H1 (cell line): ENCODE measurements around the gene SLC38A10. TPM values are rescaled to one million over a fixed set of nuclear protein-coding genes. Genes with fewer than 3 reads are reported as not detected.

ENCODE experiments used
- CTCF ChIA-PET: fragments of 300-600 bp; sonication (Branson Sonifier 250); formaldehyde crosslinking; loops from one replicate; lab custom pipeline; 2021; ENCODE audit not compliant: partially characterized antibody; lab: Charles Lee
- POLR2A ChIA-PET: fragments of 300-600 bp; sonication (Branson Sonifier 250); formaldehyde crosslinking; loops from one replicate; lab custom pipeline; 2021; ENCODE audit warnings: inconsistent platforms; ENCODE audit not compliant: partially characterized antibody; lab: Charles Lee
- DNase-seq, 2 experiments: peaks; one replicate each; pipeline versions ENCODE4 v3.0.0 to v3.0.0-alpha.2; 2010 to 2022; ENCODE audit warnings: low spot score in 2 of 2, low read depth in 1 of 2, mixed read lengths in 1 of 2
- FAIRE-seq: peaks from 2 replicates; lab custom pipeline; 2011; peaks lifted over from hg19 to GRCh38; lab: Jason Lieb, UNC
- H2AFZ ChIP-seq: 2 replicates; pipeline ENCODE4 v1.8.1; 2012; ENCODE audit warnings: low read length, inconsistent platforms
- H2AK5ac ChIP-seq: 2 replicates; pipeline ENCODE4 v1.6.1; 2013; ENCODE audit warnings: low read depth, low read length
- H2BK120ac ChIP-seq: replicated peaks from 2 replicates; pipeline ENCODE3; 2013; ENCODE audit warnings: low read depth, low read length, inconsistent platforms
- H2BK12ac ChIP-seq: 2 replicates; pipeline ENCODE4 v1.6.1; 2013; ENCODE audit warnings: low read depth, low read length
- H2BK15ac ChIP-seq: 2 replicates; pipeline ENCODE4 v1.6.1; 2013; ENCODE audit warnings: low read length
- H2BK20ac ChIP-seq: 2 replicates; pipeline ENCODE4 v1.6.1; 2013; ENCODE audit warnings: low read length
- H2BK5ac ChIP-seq: 2 replicates; pipeline ENCODE4 v1.6.1; 2013; ENCODE audit warnings: low read depth, low read length
- H3K14ac ChIP-seq: 2 replicates; pipeline ENCODE4 v1.6.1; 2013; ENCODE audit warnings: inconsistent platforms; ENCODE audit not compliant: insufficient read length
- H3K18ac ChIP-seq: 2 replicates; pipeline ENCODE4 v1.6.1; 2013; ENCODE audit warnings: low read length; ENCODE audit errors: extremely low read depth
- H3K23ac ChIP-seq: 2 replicates; pipeline ENCODE4 v1.6.1; 2013; ENCODE audit warnings: inconsistent platforms; ENCODE audit not compliant: insufficient read length
- H3K23me2 ChIP-seq: 2 replicates; pipeline ENCODE4 v1.6.1; 2013; ENCODE audit warnings: low read depth, low read length
- H3K27ac ChIP-seq: 2 replicates; pipeline ENCODE4 v1.6.1; 2011; ENCODE audit warnings: low read depth, low read length, inconsistent platforms
- H3K27me3 ChIP-seq, 4 experiments: replicated peaks in 1 of 4; 1 replicate in 1 of 4; 2 replicates in 3 of 4; pipeline versions ENCODE4 v1.6.1 to v1.8.1; 2011 to 2013; ENCODE audit warnings: low read length in 3 of 4, mild to moderate bottlenecking in 3 of 4, inconsistent platforms in 2 of 4, mixed read lengths in 2 of 4, moderate library complexity in 1 of 4; ENCODE audit not compliant: control insufficient read depth in 3 of 4, insufficient read depth in 3 of 4; ENCODE audit errors: extremely low read depth in 1 of 4
- H3K36me3 ChIP-seq, 4 experiments: 2 replicates each; pipeline versions ENCODE4 v1.6.1 to v1.8.1; 2011 to 2013; ENCODE audit warnings: mild to moderate bottlenecking in 4 of 4, low read length in 3 of 4, moderate library complexity in 2 of 4, control low read depth in 1 of 4, inconsistent platforms in 1 of 4; ENCODE audit not compliant: insufficient read depth in 4 of 4, control insufficient read depth in 2 of 4
- H3K4ac ChIP-seq: replicated peaks from 2 replicates; pipeline ENCODE3; 2013; ENCODE audit warnings: low read length, low read depth, mixed read lengths, inconsistent platforms; ENCODE audit not compliant: insufficient read length
- H3K4me1 ChIP-seq, 4 experiments: replicated peaks in 1 of 4; 1 replicate in 1 of 4; 2 replicates in 3 of 4; pipeline versions ENCODE4 v1.6.1 to v1.8.1; 2011 to 2013; ENCODE audit warnings: low read length in 3 of 4, inconsistent platforms in 2 of 4, mixed read lengths in 1 of 4; ENCODE audit not compliant: insufficient read depth in 4 of 4, control insufficient read depth in 3 of 4
- H3K4me2 ChIP-seq, 2 experiments: 2 replicates each; pipeline versions ENCODE4 v1.6.1 to v1.8.1; 2011 to 2013; ENCODE audit warnings: low read depth in 2 of 2, low read length in 2 of 2, control low read depth in 1 of 2, inconsistent platforms in 1 of 2, mild to moderate bottlenecking in 1 of 2; ENCODE audit not compliant: insufficient read depth in 1 of 2
- H3K4me3 ChIP-seq, 4 experiments: fragments of 200-600, 300-600 bp in 1 of 4; sonication (generic), shearing (Covaris generic), sonication (Bioruptor Twin) in 1 of 4; 2 replicates each; pipeline versions ENCODE4 v1.5.1 to v1.8.1; 2011 to 2016; ENCODE audit warnings: low read length in 4 of 4, low read depth in 3 of 4, control low read depth in 2 of 4, inconsistent platforms in 2 of 4, mild to moderate bottlenecking in 2 of 4, mixed read lengths in 1 of 4, moderate library complexity in 1 of 4; ENCODE audit not compliant: insufficient read depth in 2 of 4; ENCODE audit errors: extremely low read depth in 1 of 4
- H3K56ac ChIP-seq: replicated peaks from 2 replicates; pipeline ENCODE3; 2013; ENCODE audit warnings: low read depth, mild to moderate bottlenecking, mixed read lengths, low read length, inconsistent platforms; ENCODE audit not compliant: insufficient read length
- H3K79me1 ChIP-seq: 2 replicates; pipeline ENCODE4 v1.6.1; 2013; ENCODE audit warnings: low read depth, low read length, control low read depth
- H3K79me2 ChIP-seq, 2 experiments: 2 replicates each; pipeline versions ENCODE4 v1.6.1 to v1.8.1; 2012 to 2013; ENCODE audit warnings: low read length in 2 of 2, mild to moderate bottlenecking in 2 of 2, inconsistent platforms in 1 of 2; ENCODE audit not compliant: insufficient read depth in 2 of 2, control insufficient read depth in 1 of 2
- H3K9ac ChIP-seq, 4 experiments: replicated peaks in 1 of 4; 1 replicate in 1 of 4; 2 replicates in 3 of 4; pipeline versions ENCODE4 v1.6.1 to v1.8.1; 2011 to 2013; ENCODE audit warnings: low read depth in 3 of 4, low read length in 3 of 4, control low read depth in 2 of 4, mild to moderate bottlenecking in 2 of 4, moderate library complexity in 2 of 4, inconsistent platforms in 1 of 4; ENCODE audit errors: extremely low read depth in 1 of 4
- H3K9me3 ChIP-seq, 2 experiments: 2 replicates each; pipeline versions ENCODE4 v1.6.1 to v1.8.1; 2012 to 2013; ENCODE audit warnings: mild to moderate bottlenecking in 2 of 2, moderate library complexity in 2 of 2, control low read depth in 1 of 2, inconsistent platforms in 1 of 2, low read depth in 1 of 2, low read length in 1 of 2, mixed read lengths in 1 of 2; ENCODE audit not compliant: insufficient read depth in 2 of 2
- H4K20me1 ChIP-seq, 2 experiments: replicated peaks in 1 of 2; 2 replicates each; pipeline versions ENCODE3 to v1.8.1; 2011 to 2013; ENCODE audit warnings: inconsistent platforms in 2 of 2, low read length in 2 of 2, mild to moderate bottlenecking in 1 of 2; ENCODE audit not compliant: insufficient read depth in 2 of 2, control insufficient read depth in 1 of 2
- H4K5ac ChIP-seq: 2 replicates; pipeline ENCODE4 v1.6.1; 2013; ENCODE audit warnings: low read length, low read depth, mixed read lengths, inconsistent platforms; ENCODE audit not compliant: insufficient read length
- H4K8ac ChIP-seq: 2 replicates; pipeline ENCODE4 v1.8.0; 2013; ENCODE audit warnings: mild to moderate bottlenecking, moderate library complexity, low read length, inconsistent platforms; ENCODE audit not compliant: insufficient read depth; ENCODE audit errors: extremely low read depth
- H4K91ac ChIP-seq: replicated peaks from 2 replicates; pipeline ENCODE3; 2013; ENCODE audit warnings: low read length, mixed read lengths, inconsistent platforms; ENCODE audit not compliant: insufficient read length
- CEBPB ChIP-seq: IDR thresholded peaks from 2 replicates; pipeline ENCODE4 v1.6.1; 2012; ENCODE audit warnings: low read depth, low read length
- EGR1 ChIP-seq: IDR thresholded peaks from 2 replicates; pipeline ENCODE4 v1.6.1; 2011; ENCODE audit warnings: low read depth, low read length, borderline replicate concordance
- EP300 ChIP-seq, 2 experiments: IDR thresholded peaks; 1 replicate in 1 of 2; 2 replicates in 1 of 2; pipeline ENCODE4 v1.6.1; 2011 to 2012; ENCODE audit warnings: low read depth in 2 of 2, low read length in 2 of 2, mild to moderate bottlenecking in 2 of 2, borderline replicate concordance in 1 of 2, inconsistent platforms in 1 of 2, moderate library complexity in 1 of 2
- HDAC6 ChIP-seq: IDR thresholded peaks from one replicate; pipeline ENCODE4 v1.7.1; 2012; ENCODE audit warnings: low read depth, mild to moderate bottlenecking, inconsistent platforms, low read length, moderate library complexity
- KDM5A ChIP-seq: fragments of 200-600 bp; IDR thresholded peaks from 2 replicates; pipeline ENCODE4 v1.7.1; 2012; ENCODE audit warnings: mild to moderate bottlenecking, low read length, inconsistent platforms, mixed read lengths
- NANOG ChIP-seq: IDR thresholded peaks from 2 replicates; pipeline ENCODE4 v1.6.1; 2011; ENCODE audit warnings: low read length, low read depth, mild to moderate bottlenecking, inconsistent platforms; ENCODE audit not compliant: insufficient read depth, poor library complexity, severe bottlenecking
- PHF8 ChIP-seq: fragments of 200-600 bp; sonication (generic); conservative IDR thresholded peaks from 2 replicates; pipeline ENCODE4 v1.7.1; 2012; ENCODE audit warnings: low read depth, mild to moderate bottlenecking, inconsistent platforms, low read length, moderate library complexity
- SAP30 ChIP-seq: fragments of 300-600 bp; sonication (generic); IDR thresholded peaks from 2 replicates; pipeline ENCODE4 v1.7.1; 2012; ENCODE audit warnings: low read length, moderate library complexity, mild to moderate bottlenecking, inconsistent platforms; ENCODE audit not compliant: insufficient read depth, insufficient replicate concordance
- SIRT6 ChIP-seq: IDR thresholded peaks from one replicate; pipeline ENCODE4 v1.7.1; 2012; ENCODE audit warnings: low read length, inconsistent platforms
- SUZ12 ChIP-seq: fragments of 200-600 bp; sonication (generic); IDR thresholded peaks from 2 replicates; pipeline ENCODE4 v1.6.1; 2012; ENCODE audit warnings: mild to moderate bottlenecking, inconsistent platforms, low read length, moderate library complexity, mixed read lengths
- TEAD4 ChIP-seq: IDR thresholded peaks from 2 replicates; pipeline ENCODE4 v1.6.1; 2012; ENCODE audit warnings: low read depth, low read length, inconsistent platforms, mixed read lengths
- WGBS, 2 experiments: shearing (Covaris generic) in 1 of 2; methylation state at CpG; one replicate each; pipeline versions ENCODE4 v1.1.6 to v1.1.7; 2013 to 2015; ENCODE audit warnings: low lambda C conversion rate in 2 of 2, mixed read lengths in 2 of 2, inconsistent platforms in 1 of 2, low coverage in 1 of 2, missing lambda C conversion rate in 1 of 2; ENCODE audit not compliant: insufficient replicate concordance in 2 of 2, insufficient coverage in 1 of 2, insufficient read length in 1 of 2; ENCODE audit errors: extremely low coverage in 1 of 2, missing lambda C conversion rate in 1 of 2; 5-methylcytosine and 5-hydroxymethylcytosine counted together
- polyA plus RNA-seq, 7 experiments: library from polyadenylated mRNA; depleted of rRNA in 3 of 7; stranded (reverse) in 5 of 7; unstranded in 2 of 7; fragments of >200 nt in 5 of 7; fragments of 200-250 nt in 2 of 7; gene quantifications; 1 replicate in 5 of 7; 2 replicates in 1 of 7; 4 replicates in 1 of 7; pipeline versions ENCODE4 v1.2.1 to v1.2.3, GENCODE V29; 2011 to 2013; ENCODE audit warnings: missing spikeins in 2 of 7, mixed read lengths in 2 of 7
- total RNA-seq: library from RNA; stranded (reverse); fragmentation: NEBNext Ultra II Directional; extraction: Animal tissue kit (Norgen Biotek cat#: 25700); gene quantifications from 2 replicates; pipeline ENCODE4 v1.2.1, GENCODE V29; 2021

The SLC38A10 gene
- total and polyA plus RNA-seq, 2 of the 8 experiments (the other 6 are each of a cell fraction or from before 2014, with no cell fraction given), result 26.4 to 41.0 TPM

GRCh38 chr17:81232616-81233241 lies 62.4 kb downstream of the SLC38A10 start:
- no peak overlapping the region for H2BK120ac ChIP-seq
- no peak overlapping the region for H3K23ac ChIP-seq
- peaks cover 0 to 4% (median under 1%) of the 10 kb centered on the region in 4 experiments; a peak in 3 of 7 replicates for H3K4me1 ChIP-seq
- no peak overlapping the region for H4K8ac ChIP-seq
- no peak overlapping the region for H2BK20ac ChIP-seq
- H3K4me3 ChIP-seq, result no peak overlapping the region
- no peaks in the 10 kb centered on the region for H3K23me2 ChIP-seq
- peaks cover 0 to 4% of the 10 kb centered on the region in 2 experiments; a peak in 1 of 4 replicates for H3K79me2 ChIP-seq
- WGBS, 2 experiments, result 94% methylated on average over 19 of the region's 19 CpGs; no CpG with 5 or more reads in 1 of the 2 experiments
- H4K5ac ChIP-seq, result no peak overlapping the region
- H3K36me3 ChIP-seq, result peaks cover 0 to 18% (median 4%) of the 10 kb centered on the region in 4 experiments; a peak in 5 of 8 replicates
- H3K9ac ChIP-seq, result no peak overlapping the region; a peak in 1 of 7 replicates
- ChIA-PET POLR2A (interaction anchor here (0.7 to 1.5 kb wide), 3 partner anchors 8 to 16 kb away, joined by 3 to 5 read pairs (median 3); no protein-coding TSS in a partner anchor), CTCF (interaction anchor here (0.7 to 1.2 kb wide), 4 partner anchors 13 to 142 kb away, joined by 3 read pairs; no protein-coding TSS in a partner anchor)
- H4K20me1 ChIP-seq, result peaks cover 0 to 16% of the 10 kb centered on the region in 2 experiments
- H2BK5ac ChIP-seq, result no peak overlapping the region
- no peak overlapping the region for H2AK5ac ChIP-seq
- no peak overlapping the region for H3K14ac ChIP-seq
- H2BK15ac ChIP-seq, result no peak overlapping the region
- no peaks in the 10 kb centered on the region; a peak in 1 of 4 replicates for H3K9me3 ChIP-seq
- TF ChIP-seq SUZ12 (no peak), CEBPB (no peak), TEAD4 (no peak), KDM5A (no peak), EP300 (IDR thresholded peaks at IDR 0.05; ENCODE audit: borderline replicate concordance in 1 of 2, low read depth in 2 of 2, low read length in 2 of 2) (no peak), SAP30 (no peak), HDAC6 (no peak), NANOG (no peak), PHF8 (no peak), SIRT6 (no peak), EGR1 (no peak)
- FAIRE-seq (no peak), DNase-seq (no peak)
- H3K56ac ChIP-seq, result no peak overlapping the region
- H3K4ac ChIP-seq, result no peak overlapping the region
- no peak overlapping the region for H3K27ac ChIP-seq
- peaks cover 5% of the 10 kb centered on the region for H3K79me1 ChIP-seq
- no peak overlapping the region for H2AFZ ChIP-seq
- H2BK12ac ChIP-seq, result no peak overlapping the region
- no peak overlapping the region for H4K91ac ChIP-seq
- H3K4me2 ChIP-seq, result no peak overlapping the region
- no peaks in the 10 kb centered on the region for H3K27me3 ChIP-seq
- no peak overlapping the region for H3K18ac ChIP-seq
